GM12878 (cell line): ENCODE data around the gene IRF8. TPM values are rescaled to one million over a fixed set of nuclear protein-coding genes. Genes with fewer than 3 reads are reported as not detected.

Experiments
- ATAC-seq: fragments of 200-7000 bp; cut with Tn5 transposase; 3 replicates; pipeline ENCODE4 v1.9.1; 2020; ENCODE audit warnings: mild to moderate bottlenecking, moderate library complexity
- BruUV-seq: library from RNA; stranded (reverse); fragments of 400-500 nt; replicated peaks from 2 replicates; lab custom pipeline; 2021; lab: Mats Ljungman, UMichigan
- CTCF ChIA-PET: fragments of 300-600 bp; sonication (Branson Sonifier 250); formaldehyde crosslinking; extraction: SDS; loops from one replicate; lab custom pipeline; 2021; ENCODE audit warnings: inconsistent platforms; lab: Yijun Ruan, JAX
- POLR2A ChIA-PET: fragments of 350-600 bp; formaldehyde crosslinking; extraction: SDS; loops from one replicate; lab custom pipeline; 2021; ENCODE audit warnings: inconsistent platforms; lab: Charles Lee
- RAD21 ChIA-PET: fragments of 300-600 bp; sonication (Branson Sonifier 250); formaldehyde crosslinking; loops from one replicate; lab custom pipeline; 2023; ENCODE audit warnings: antibody characterized with exemption; ENCODE audit not compliant: unreplicated experiment; lab: Charles Lee
- SMC1A ChIA-PET: fragments of 300-600 bp; sonication (Branson Sonifier 250); formaldehyde crosslinking; loops from one replicate; lab custom pipeline; 2023; ENCODE audit not compliant: unreplicated experiment, uncharacterized antibody; lab: Charles Lee
- DNase-seq: peaks from one replicate; pipeline ENCODE4 v3.0.0-alpha.2; 2011; ENCODE audit warnings: low read depth, low spot score
- FAIRE-seq: peaks from 3 replicates; lab custom pipeline; 2011; peaks lifted over from hg19 to GRCh38; lab: Jason Lieb, UNC
- H2AFZ ChIP-seq: 2 replicates; pipeline ENCODE4 v1.6.0; 2011; ENCODE audit warnings: low read depth, low read length, control low read depth; ENCODE audit not compliant: control insufficient read depth
- H3K27ac ChIP-seq: 2 replicates; pipeline ENCODE4 v1.5.1; 2011; ENCODE audit warnings: control low read depth; ENCODE audit not compliant: control insufficient read depth, insufficient read depth
- H3K27me3 ChIP-seq, 2 experiments: replicated peaks in 1 of 2; 2 replicates each; pipeline versions ENCODE4 v1.6.0 to v1.6.1; 2011; ENCODE audit warnings: low read length in 1 of 2; ENCODE audit not compliant: control insufficient read depth in 2 of 2, insufficient read depth in 2 of 2
- H3K36me3 ChIP-seq, 2 experiments: 2 replicates each; pipeline ENCODE4 v1.5.1; 2011; ENCODE audit warnings: low read length in 1 of 2; ENCODE audit not compliant: control insufficient read depth in 2 of 2, insufficient read depth in 2 of 2
- H3K4me1 ChIP-seq: 2 replicates; pipeline ENCODE4 v1.6.1; 2011; ENCODE audit warnings: mild to moderate bottlenecking, low read length, moderate library complexity, mixed read lengths; ENCODE audit not compliant: control insufficient read depth, insufficient read depth
- H3K4me2 ChIP-seq: 2 replicates; pipeline ENCODE4 v1.6.0; 2011; ENCODE audit warnings: control low read depth; ENCODE audit not compliant: control insufficient read depth, insufficient read depth
- H3K4me3 ChIP-seq: fragments of 200-600 bp; sonication (generic); 2 replicates; pipeline ENCODE4 v1.5.1; 2016
- H3K79me2 ChIP-seq: 2 replicates; pipeline ENCODE4 v1.6.0; 2011; ENCODE audit warnings: low read length; ENCODE audit not compliant: control insufficient read depth, insufficient read depth
- H3K9ac ChIP-seq: 2 replicates; pipeline ENCODE4 v1.8.0; 2011; ENCODE audit warnings: low read length, control low read depth, mixed read lengths; ENCODE audit not compliant: control insufficient read depth, insufficient read depth
- H3K9me3 ChIP-seq: replicated peaks from 3 replicates; pipeline ENCODE4 v1.5.1; 2011; ENCODE audit warnings: mild to moderate bottlenecking, low read length; ENCODE audit not compliant: control insufficient read depth, insufficient read depth
- H4K20me1 ChIP-seq: 2 replicates; pipeline ENCODE4 v1.6.0; 2011; ENCODE audit not compliant: control insufficient read depth, insufficient read depth
- E2F4 ChIP-seq: IDR thresholded peaks from 2 replicates; pipeline ENCODE4 v1.6.1; 2012; ENCODE audit warnings: low read depth, low read length, improper control_type of control experiment
- EGR1 ChIP-seq, 2 experiments: IDR thresholded peaks; 1 replicate in 1 of 2; 2 replicates in 1 of 2; pipeline ENCODE4 v1.6.1; 2011 to 2012; ENCODE audit warnings: low read depth in 2 of 2, low read length in 2 of 2, borderline replicate concordance in 1 of 2, mild to moderate bottlenecking in 1 of 2, moderate library complexity in 1 of 2
- ESRRA ChIP-seq: IDR thresholded peaks from 2 replicates; pipeline ENCODE4 v1.6.1; 2012; ENCODE audit warnings: mild to moderate bottlenecking, low read length, improper control_type of control experiment
- HDAC2 ChIP-seq: fragments of 200-600 bp; sonication (generic); IDR thresholded peaks from 2 replicates; pipeline ENCODE4 v1.6.1; 2017
- KLF5 ChIP-seq: fragments of 450-650 bp; IDR thresholded peaks from 2 replicates; pipeline ENCODE4 v1.6.1; 2014; ENCODE audit warnings: mild to moderate bottlenecking; ENCODE audit not compliant: partially characterized antibody
- POU2F2 ChIP-seq: IDR thresholded peaks from 3 replicates; pipeline ENCODE4 v1.6.1; 2011; ENCODE audit warnings: low read depth, mild to moderate bottlenecking, low read length, borderline replicate concordance
- RBBP5 ChIP-seq: fragments of 200-600 bp; sonication (generic); conservative IDR thresholded peaks from 2 replicates; pipeline ENCODE4 v1.6.1; 2016
- RUNX3 ChIP-seq: IDR thresholded peaks from 2 replicates; pipeline ENCODE4 v1.6.1; 2012; ENCODE audit warnings: low read length, inconsistent platforms
- SKIL ChIP-seq: fragments of 450-650 bp; IDR thresholded peaks from 2 replicates; pipeline ENCODE4 v1.6.1; 2017; ENCODE audit warnings: mild to moderate bottlenecking, low read depth, inconsistent platforms; ENCODE audit not compliant: poor library complexity, severe bottlenecking
- USF2 ChIP-seq: IDR thresholded peaks from 2 replicates; pipeline ENCODE4 v1.6.1; 2011; ENCODE audit warnings: low read depth, low read length, improper control_type of control experiment, borderline replicate concordance
- ZBED1 ChIP-seq: IDR thresholded peaks from 2 replicates; pipeline ENCODE4 v1.6.1; 2016; ENCODE audit warnings: borderline replicate concordance
- ZBTB11 ChIP-seq: fragments of 450-650 bp; formaldehyde crosslinking; IDR thresholded peaks from 2 replicates; pipeline ENCODE4 v1.5.0; 2022; ENCODE audit warnings: mild to moderate bottlenecking, missing genetic modification characterization
- ZBTB33 ChIP-seq: fragments of 450-650 bp; IDR thresholded peaks from 2 replicates; pipeline ENCODE4 v1.6.1; 2017; ENCODE audit warnings: mild to moderate bottlenecking
- ZNF24 ChIP-seq: fragments of 450-650 bp; IDR thresholded peaks from 2 replicates; pipeline ENCODE4 v1.6.1; 2017; ENCODE audit warnings: antibody characterized with exemption, mild to moderate bottlenecking
- ZNF622 ChIP-seq: fragments of 450-650 bp; IDR thresholded peaks from 2 replicates; pipeline ENCODE4 v1.6.1; 2017; ENCODE audit warnings: mild to moderate bottlenecking, inconsistent platforms
- WGBS: methylation state at CpG from one replicate; pipeline ENCODE4 v1.1.6; 2016; ENCODE audit warnings: low lambda C conversion rate; ENCODE audit not compliant: insufficient replicate concordance, insufficient coverage; ENCODE audit errors: missing lambda C conversion rate; 5-methylcytosine and 5-hydroxymethylcytosine counted together
- in situ Hi-C: fragments of 300-500 bp; cut with MboI; formaldehyde crosslinking; loops from 9 replicates; pipeline ENCODE4 v1.14.3; 2018; ENCODE audit warnings: mixed read lengths
- intact Hi-C: fragments of 100-400 bp; cut with micrococcal nuclease; formaldehyde crosslinking; loops from one replicate; pipeline ENCODE4 v1.14.2; 2022; ENCODE audit not compliant: unreplicated experiment
- polyA plus RNA-seq, 11 experiments: library from polyadenylated mRNA; depleted of rRNA in 4 of 11; unstranded in 6 of 11; stranded (reverse) in 5 of 11; fragments of >200 nt; fragmentation: Nextera tagmentation in 4 of 11; fragmentation: Illumina TruSeq in 1 of 11; extraction: Ambion mirVana in 4 of 11; extraction: Trizol in 1 of 11; gene quantifications; 1 replicate in 1 of 11; 2 replicates in 10 of 11; pipeline versions ENCODE4 v1.2.1 to v1.2.3, GENCODE V29; 2011 to 2016; ENCODE audit warnings: inconsistent platforms in 2 of 11, missing spikeins in 2 of 11, low read depth in 1 of 11
- total RNA-seq, 4 experiments: library from RNA; depleted of rRNA in 3 of 4; stranded (reverse); fragments of >200 nt in 3 of 4; fragmentation: Illumina TruSeq in 1 of 4; extraction: Trizol in 1 of 4; gene quantifications; 2 replicates each; pipeline versions ENCODE4 v1.2.1 to v1.2.3, GENCODE V29; 2013 to 2021

The IRF8 gene
- total and polyA plus RNA-seq, 10 of the 15 experiments (the other 5 are each of a cell fraction or from before 2014, with no cell fraction given) = 17.1 to 237 (median 172) TPM

GRCh38 chr16:85956426-85956825, 57.5 kb downstream of the IRF8 start:
- WGBS = 84% methylated on average over 15 of the region's 15 CpGs
- intact Hi-C loops = no loop called here
- no peak for DNase-seq
- Histone ChIP-seq H2AFZ (no peak overlapping the region), H3K9ac (no peak overlapping the region), H3K27me3 (no peaks in the 10 kb centered on the region), H3K4me1 (peaks cover 31% of the 10 kb centered on the region), H3K4me3 (no peak overlapping the region), H3K36me3 (no peaks in the 10 kb centered on the region), H3K79me2 (no peaks in the 10 kb centered on the region), H3K4me2 (peak overlapping the region; percentile 76), H3K27ac (peak overlapping the region; percentile 1; the same call in 1 of the 2 replicates), H3K9me3 (no peaks in the 10 kb centered on the region), H4K20me1 (no peaks in the 10 kb centered on the region)
- no peak for FAIRE-seq
- no TSS peak for BruUV-seq
- ChIA-PET POLR2A (interaction anchor here (0.7 kb wide), 1 partner anchor 40 kb away, joined by 3 read pairs; no protein-coding TSS in a partner anchor), RAD21 (interaction anchor here (1.6 kb wide), 1 partner anchor 19 kb away, joined by 4 read pairs; no protein-coding TSS in a partner anchor), CTCF (interaction anchor here (1.0 to 1.2 kb wide), 2 partner anchors 13 to 61 kb away, joined by 3 read pairs; no protein-coding TSS in a partner anchor), SMC1A (interaction anchor here (0.6 to 2.5 kb wide), 3 partner anchors 11 to 31 kb away, joined by 4 to 16 read pairs (median 11); no protein-coding TSS in a partner anchor)
- in situ Hi-C loops = no loop called here
- TF ChIP-seq ZNF622 (no peak), ZNF24 (no peak), ZBTB11 (CRISPR knock-in tag) (no peak), ZBTB33 (no peak), KLF5 (no peak), USF2 (no peak), HDAC2 (no peak), RUNX3 (no peak), RBBP5 (no peak), E2F4 (no peak), ZBED1 (no peak), EGR1 (IDR thresholded peaks at IDR 0.05; ENCODE audit: borderline replicate concordance in 1 of 2, low read depth in 2 of 2, low read length in 2 of 2) (no peak), ESRRA (no peak), POU2F2 (no peak), SKIL (no peak)
- ATAC-seq = no peak
